Effector memory CD4-positive, alpha-beta T cell (primary cell): ENCODE measurements around the gene ACP6.

ENCODE experiments used
- DNase-seq, 3 donors: peaks; one replicate each; pipeline ENCODE4 v3.0.0-alpha.2; 2020
- H3K27ac ChIP-seq: 2 replicates; pipeline ENCODE4 v1.7.0; 2013; ENCODE audit warnings: mild to moderate bottlenecking, low read length, moderate library complexity; ENCODE audit not compliant: insufficient read depth, poor library complexity, severe bottlenecking
- H3K27me3 ChIP-seq: replicated peaks from 2 replicates; pipeline ENCODE4 v1.7.0; 2013; ENCODE audit warnings: mild to moderate bottlenecking, low read length; ENCODE audit not compliant: insufficient read depth, control insufficient read depth, poor library complexity, severe bottlenecking
- H3K36me3 ChIP-seq: 2 replicates; pipeline ENCODE4 v1.7.0; 2013; ENCODE audit warnings: mild to moderate bottlenecking, low read length, moderate library complexity; ENCODE audit not compliant: control insufficient read depth, insufficient read depth
- H3K4me1 ChIP-seq: 2 replicates; pipeline ENCODE4 v1.7.0; 2013; ENCODE audit warnings: low read length, mild to moderate bottlenecking; ENCODE audit not compliant: control insufficient read depth, insufficient read depth, poor library complexity, severe bottlenecking
- H3K4me3 ChIP-seq: 2 replicates; pipeline ENCODE4 v1.7.0; 2013; ENCODE audit warnings: low read length, low read depth, mild to moderate bottlenecking; ENCODE audit not compliant: insufficient read depth, poor library complexity, severe bottlenecking
- H3K9me3 ChIP-seq: 2 replicates; pipeline ENCODE4 v1.7.0; 2013; ENCODE audit warnings: mild to moderate bottlenecking, low read length, moderate library complexity; ENCODE audit not compliant: control insufficient read depth
- total RNA-seq, 3 donors: gene quantifications; one replicate each; lab custom pipeline; 2026; lab: John Stamatoyannopoulos, UW

ACP6 gene
- total RNA-seq, result 9.3 to 15.3 (median 12.9) reads per million in 3 donors

- no peaks in the 10 kb centered on the region for H3K36me3 ChIP-seq
- H3K4me1 ChIP-seq, result peaks cover 15% of the 10 kb centered on the region
- peak within 1 kb of the TSS; percentile 65 for H3K27ac ChIP-seq
- no peaks in the 10 kb centered on the region for H3K9me3 ChIP-seq
- H3K27me3 ChIP-seq, result no peaks in the 10 kb centered on the region
- H3K4me3 ChIP-seq, result peak within 1 kb of the TSS; percentile 84
- peak; percentile 67 to 80 (median 77) for DNase-seq
Observed at GRCh38 chr1:147670319-147671001, at the start of gene ACP6. Gene ACP6 (minus strand): TSS chr1:147670524. CDS start chr1:147670048, 476 bp downstream.

- Histone ChIP-seq H3K4me3 (no peak overlapping the region), H3K27ac (no peak overlapping the region), H3K36me3 (no peaks in the 10 kb centered on the region), H3K27me3 (no peaks in the 10 kb centered on the region), H3K9me3 (no peaks in the 10 kb centered on the region), H3K4me1 (peaks cover 19% of the 10 kb centered on the region)
- no peak for DNase-seq
Observed at GRCh38 chr1:147719711-147720225, 49.4 kb upstream of the ACP6 start.

- Histone ChIP-seq H3K4me3 (no peak overlapping the region), H3K36me3 (no peaks in the 10 kb centered on the region), H3K9me3 (no peaks in the 10 kb centered on the region), H3K4me1 (peaks cover 19% of the 10 kb centered on the region), H3K27ac (no peak overlapping the region), H3K27me3 (no peaks in the 10 kb centered on the region)
- DNase-seq, result no peak
Observed at GRCh38 chr1:147719029-147719698, 48.8 kb upstream of the ACP6 start.

- H3K9me3 ChIP-seq, result no peaks in the 10 kb centered on the region
- H3K4me3 ChIP-seq, result no peak overlapping the region
- H3K27me3 ChIP-seq, result no peaks in the 10 kb centered on the region
- no peak for DNase-seq
- H3K36me3 ChIP-seq, result no peaks in the 10 kb centered on the region
- peaks cover 15% of the 10 kb centered on the region for H3K4me1 ChIP-seq
- peak overlapping the region; percentile 45 for H3K27ac ChIP-seq
Observed at GRCh38 chr1:147717706-147718097, 47.4 kb upstream of the ACP6 start.

- H3K4me3 ChIP-seq, result no peak overlapping the region
- no peaks in the 10 kb centered on the region for H3K36me3 ChIP-seq
- DNase-seq, result peak; percentile 12 to 32 (median 23)
- H3K4me1 ChIP-seq, result peaks cover 15% of the 10 kb centered on the region
- no peaks in the 10 kb centered on the region for H3K27me3 ChIP-seq
- peak overlapping the region; percentile 45 for H3K27ac ChIP-seq
- H3K9me3 ChIP-seq, result no peaks in the 10 kb centered on the region
Observed at GRCh38 chr1:147717051-147717705, 46.9 kb upstream of the ACP6 start.

- H3K36me3 ChIP-seq, result no peaks in the 10 kb centered on the region
- H3K27me3 ChIP-seq, result no peaks in the 10 kb centered on the region
- H3K4me1 ChIP-seq, result peaks cover 10% of the 10 kb centered on the region
- H3K9me3 ChIP-seq, result no peaks in the 10 kb centered on the region
- H3K4me3 ChIP-seq, result no peak overlapping the region
- DNase-seq, result no peak
- no peak overlapping the region for H3K27ac ChIP-seq
Observed at GRCh38 chr1:147712605-147713004, 42.3 kb upstream of the ACP6 start.

GRCh38 chr1:147700042-147701006, 30.0 kb upstream of the ACP6 start:
- Histone ChIP-seq H3K27ac (peak overlapping the region; percentile 40), H3K9me3 (no peaks in the 10 kb centered on the region), H3K4me3 (no peak overlapping the region), H3K36me3 (no peaks in the 10 kb centered on the region), H3K27me3 (no peaks in the 10 kb centered on the region), H3K4me1 (peaks cover 9% of the 10 kb centered on the region)
- DNase-seq, result peak in 2 of 3 donors; percentile 35 to 36

- Histone ChIP-seq H3K4me1 (peaks cover 9% of the 10 kb centered on the region), H3K4me3 (no peak overlapping the region), H3K9me3 (no peaks in the 10 kb centered on the region), H3K27me3 (no peaks in the 10 kb centered on the region), H3K36me3 (no peaks in the 10 kb centered on the region), H3K27ac (no peak overlapping the region)
- DNase-seq, result no peak
Observed at GRCh38 chr1:147699686-147700041, 29.3 kb upstream of the ACP6 start.

- H3K4me1 ChIP-seq, result no peaks in the 10 kb centered on the region
- no peaks in the 10 kb centered on the region for H3K36me3 ChIP-seq
Observed at GRCh38 chr1:147683163-147683763, 12.9 kb upstream of the ACP6 start.

More at GRCh38 chr1:147683163-147683763, 12.9 kb upstream of the ACP6 start:
- Histone ChIP-seq H3K27ac (no peak overlapping the region), H3K4me3 (no peak overlapping the region), H3K27me3 (no peaks in the 10 kb centered on the region), H3K9me3 (peaks cover 5% of the 10 kb centered on the region)
- DNase-seq, result no peak
